Activated naive CD8-positive, alpha-beta T cell treated with anti-CD3 and anti-CD28 coated beads, Interleukin-2, amount 50 U/mL, for 16 hours (primary cell): ENCODE measurements around the gene TOGARAM2.

Experiments
- DNase-seq: peaks from one replicate; pipeline ENCODE4 v3.0.0-alpha.2; 2020; ENCODE audit warnings: low read depth, low spot score

Gene TOGARAM2

DNA sequence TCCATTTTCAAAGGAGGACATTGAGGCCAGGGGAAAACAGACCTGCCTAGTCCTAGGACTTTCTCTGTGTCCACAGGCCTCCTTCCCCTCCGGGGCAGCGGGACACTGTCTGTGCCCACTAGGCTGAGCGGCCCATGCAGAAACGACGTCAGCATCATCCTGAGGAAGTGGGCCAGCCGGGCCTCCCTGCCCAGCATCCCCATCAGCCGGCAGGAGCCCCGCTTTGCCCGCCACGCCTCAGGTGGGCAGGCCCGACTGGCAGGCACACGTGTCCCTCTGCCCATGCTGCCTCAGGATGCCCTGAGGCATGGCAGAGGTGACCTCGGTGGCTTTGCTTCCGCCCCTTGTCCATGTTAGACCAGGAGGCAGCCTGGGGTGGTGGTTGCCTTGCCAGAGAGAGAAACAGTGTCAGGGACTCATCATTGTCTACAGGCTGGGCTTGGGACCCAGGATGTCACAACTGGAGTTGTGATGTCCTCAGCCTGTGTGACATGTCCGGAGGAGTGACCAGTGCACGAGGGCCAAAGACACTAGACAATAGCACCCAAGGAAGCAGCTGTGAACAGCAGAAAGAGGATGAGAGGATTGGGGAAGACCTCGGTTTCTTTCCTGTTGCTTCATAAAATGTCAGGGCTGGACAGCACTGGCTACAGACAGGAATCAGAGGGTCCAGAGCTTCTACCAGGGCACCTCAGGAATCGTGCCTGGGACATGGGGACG lies 36.8 kb downstream of the TOGARAM2 start:
- no peak for DNase-seq

DNA sequence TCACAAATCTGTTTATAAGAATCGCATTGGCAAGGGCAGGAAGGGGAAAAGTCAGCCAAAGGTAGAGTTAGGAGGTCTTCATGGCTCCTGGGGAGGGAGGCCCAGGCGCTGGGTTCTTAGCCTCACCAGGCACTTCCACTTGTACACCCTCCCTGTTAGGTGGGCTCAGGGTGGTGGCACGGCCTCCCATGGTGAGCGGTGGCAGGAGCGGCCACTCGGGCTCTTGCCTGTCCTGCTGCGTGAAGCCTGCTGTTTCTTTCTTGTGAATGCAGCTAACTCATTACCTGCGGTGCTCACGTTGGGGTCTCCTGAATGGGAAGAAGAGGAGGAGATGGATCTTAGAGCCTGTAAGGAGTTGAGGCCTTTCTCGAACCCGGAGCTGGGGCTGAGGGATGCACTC lies 40.8 kb downstream of the TOGARAM2 start:
- no peak for DNase-seq

GRCh38 chr2:29022679-29023078 lies 41.6 kb downstream of the TOGARAM2 start:
- DNase-seq: no peak

- DNase-seq: no peak
These were observed 42.1 kb downstream of the TOGARAM2 start for GRCh38 chr2:29023188-29023587.

GRCh38 chr2:29024882-29025430 lies 43.9 kb downstream of the TOGARAM2 start:
- no peak for DNase-seq

GRCh38 chr2:29025711-29026110 lies 44.6 kb downstream of the TOGARAM2 start:
- DNase-seq: no peak

DNA sequence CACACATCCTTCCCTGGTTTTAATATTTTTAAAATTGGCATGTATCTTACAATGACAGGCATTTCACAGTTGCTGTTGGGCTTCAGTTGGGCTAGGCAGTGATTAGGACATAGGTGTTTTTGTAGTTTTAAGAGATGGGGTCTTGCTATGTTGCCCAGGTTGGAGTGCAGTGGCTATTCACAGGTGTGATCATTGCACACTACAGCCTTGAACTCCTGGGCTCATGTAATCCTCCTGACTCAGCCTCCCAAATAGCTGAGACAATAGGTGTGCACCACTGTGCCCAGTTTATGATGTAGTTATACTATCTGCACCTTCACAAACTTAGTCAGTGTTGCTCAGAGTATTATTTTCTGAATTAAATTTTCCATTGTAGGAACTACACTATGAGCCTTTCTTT lies 49.9 kb downstream of the TOGARAM2 start:
- DNase-seq: no peak

- no peak for DNase-seq
These were observed 51.1 kb downstream of the TOGARAM2 start for GRCh38 chr2:29032189-29032588.

GRCh38 chr2:29033172-29033571 lies 52.1 kb downstream of the TOGARAM2 start:
- DNase-seq: no peak

DNA sequence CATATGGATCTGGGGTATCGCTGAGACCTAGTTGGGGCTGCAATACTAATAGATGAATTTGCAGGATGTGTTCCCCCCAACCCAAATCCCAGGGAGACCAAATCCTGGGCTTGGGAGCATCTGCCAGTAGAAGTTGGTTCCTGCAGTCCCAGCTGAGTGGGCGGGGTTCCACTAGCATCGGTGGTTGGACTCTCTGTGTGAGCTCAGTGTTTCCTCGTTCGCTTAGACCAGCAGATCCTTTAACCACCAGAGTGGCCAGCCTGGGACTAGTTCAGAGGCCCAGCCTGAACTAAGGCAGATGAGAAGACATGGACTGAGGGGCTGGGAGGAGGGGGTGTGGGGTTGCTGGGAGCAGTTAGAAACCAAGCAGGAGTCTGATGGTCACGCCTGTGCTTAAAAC lies 52.6 kb downstream of the TOGARAM2 start:
- DNase-seq: no peak

GRCh38 chr2:29035016-29035745 lies 54.1 kb downstream of the TOGARAM2 start:
- DNase-seq: no peak

GRCh38 chr2:29039718-29040480 lies 58.8 kb downstream of the TOGARAM2 start:
- DNase-seq: no peak

- no peak for DNase-seq
These were observed 59.5 kb downstream of the TOGARAM2 start for GRCh38 chr2:29040552-29040951.

GRCh38 chr2:29041161-29041660 lies 60.1 kb downstream of the TOGARAM2 start:
- DNase-seq: no peak

DNA sequence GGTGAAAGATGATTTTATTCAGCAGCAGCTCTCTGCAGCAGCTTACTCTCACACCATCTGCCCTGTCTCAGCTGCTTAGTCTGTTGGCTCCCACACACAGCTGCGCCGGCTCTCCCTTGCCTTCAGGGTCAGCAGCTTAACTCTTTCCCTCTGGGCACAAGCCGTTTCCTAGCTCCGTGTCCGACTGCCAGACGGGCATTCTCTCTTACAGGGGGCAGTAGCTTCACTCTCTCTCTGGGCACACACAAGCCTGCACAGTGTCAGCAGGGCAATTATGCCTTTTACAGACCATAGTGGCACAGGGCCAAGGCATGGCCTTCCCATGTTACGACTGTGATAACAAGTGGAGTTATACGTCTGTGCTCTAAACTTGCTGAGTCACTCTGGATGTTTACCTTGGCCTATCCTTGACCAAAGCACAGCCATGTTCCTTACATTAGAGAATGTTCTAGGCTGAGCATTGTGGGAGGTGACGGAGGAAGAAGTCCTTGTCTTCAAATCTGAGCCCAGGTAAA lies 61.5 kb downstream of the TOGARAM2 start:
- no peak for DNase-seq

- DNase-seq: no peak
These were observed 63.4 kb downstream of the TOGARAM2 start for GRCh38 chr2:29044459-29044858.

DNA sequence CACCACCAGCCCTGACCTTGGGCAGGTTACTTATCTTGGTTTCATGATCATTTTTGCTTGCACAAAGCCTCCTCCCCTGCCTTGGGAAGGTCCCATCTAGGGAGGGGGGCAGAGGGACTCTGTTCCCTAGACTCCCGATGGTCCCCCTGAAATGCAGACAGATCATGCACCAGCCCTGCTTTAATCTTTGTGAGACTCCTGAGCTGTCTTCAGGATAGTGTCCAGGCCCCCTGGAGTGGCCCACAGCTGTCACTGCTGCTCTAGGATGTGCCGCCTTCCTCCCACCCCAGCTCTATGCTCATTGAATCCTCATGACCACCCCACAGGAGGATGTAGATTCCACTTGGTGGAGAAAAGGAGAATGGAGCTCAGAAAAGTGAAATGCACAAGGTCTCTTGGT lies 65.2 kb downstream of the TOGARAM2 start:
- DNase-seq: no peak

- no peak for DNase-seq
These were observed 66.2 kb downstream of the TOGARAM2 start for GRCh38 chr2:29047083-29047845.

GRCh38 chr2:29050591-29050990 lies 69.5 kb downstream of the TOGARAM2 start:
- DNase-seq: no peak

GRCh38 chr2:29051730-29052129 lies 70.6 kb downstream of the TOGARAM2 start:
- no peak for DNase-seq

DNA sequence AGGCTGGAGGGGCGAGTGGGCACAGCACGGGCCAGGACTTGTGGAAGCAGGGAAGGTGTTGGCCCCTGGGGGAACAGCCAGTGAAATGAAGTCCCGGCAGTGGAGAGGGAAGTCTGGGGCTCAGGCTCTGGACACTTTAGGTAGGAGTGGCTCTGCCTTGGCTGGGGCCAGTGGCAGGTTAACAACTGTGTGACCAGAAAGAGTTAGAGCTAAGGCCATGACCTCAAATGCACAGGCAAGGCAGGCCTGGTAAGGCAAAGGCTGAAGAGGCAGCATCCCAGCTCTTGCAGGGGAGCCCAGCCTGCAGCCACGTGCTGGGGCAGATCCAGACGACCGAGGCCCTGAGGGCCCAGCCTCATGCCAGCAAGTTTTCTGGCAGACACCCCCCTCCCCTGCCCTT lies 71.7 kb downstream of the TOGARAM2 start:
- no peak for DNase-seq
